Suppressor macrophage (primary cell): Measurements from ENCODE around the gene TSPAN31.

Experiments used
- DNase-seq, 4 experiments: peaks; one replicate each; pipeline ENCODE4 v3.0.0-alpha.2; 2020 to 2022

The TSPAN31 gene

DNA sequence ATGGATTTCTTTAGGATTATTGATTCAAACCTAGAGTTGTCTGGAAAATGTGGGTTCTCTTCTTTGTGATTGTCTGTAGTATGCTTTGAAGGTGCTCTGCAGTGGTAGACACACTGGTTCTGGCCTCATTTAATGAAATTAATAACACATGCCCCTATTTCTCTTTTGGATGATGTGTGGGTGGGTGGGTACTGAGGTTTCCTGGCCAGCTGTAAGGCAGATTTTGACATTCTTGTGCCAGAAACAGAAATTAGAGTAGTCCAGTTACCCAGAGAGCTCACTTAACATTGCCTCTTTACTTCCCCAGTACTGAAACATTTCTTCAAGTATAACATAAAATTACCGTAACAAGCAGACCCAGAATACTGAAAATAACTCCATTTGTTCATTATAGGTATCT lies 52.2 kb downstream of the TSPAN31 start:
- no peak for DNase-seq

- peak; percentile 15 to 73 (median 60) for DNase-seq
These were observed 53.1 kb downstream of the TSPAN31 start for GRCh38 chr12:57797933-57798332.
